H1 (cell line): ENCODE data around the gene VPS13A. TPM values are rescaled to one million over a fixed set of nuclear protein-coding genes. Genes with fewer than 3 reads are reported as not detected.

Experiments
- CTCF ChIA-PET: fragments of 300-600 bp; sonication (Branson Sonifier 250); formaldehyde crosslinking; loops from one replicate; lab custom pipeline; 2021; ENCODE audit not compliant: partially characterized antibody; lab: Charles Lee
- POLR2A ChIA-PET: fragments of 300-600 bp; sonication (Branson Sonifier 250); formaldehyde crosslinking; loops from one replicate; lab custom pipeline; 2021; ENCODE audit warnings: inconsistent platforms; ENCODE audit not compliant: partially characterized antibody; lab: Charles Lee
- DNase-seq, 2 experiments: peaks; one replicate each; pipeline versions ENCODE4 v3.0.0 to v3.0.0-alpha.2; 2010 to 2022; ENCODE audit warnings: low spot score in 2 of 2, low read depth in 1 of 2, mixed read lengths in 1 of 2
- FAIRE-seq: peaks from 2 replicates; lab custom pipeline; 2011; peaks lifted over from hg19 to GRCh38; lab: Jason Lieb, UNC
- H2AFZ ChIP-seq: 2 replicates; pipeline ENCODE4 v1.8.1; 2012; ENCODE audit warnings: low read length, inconsistent platforms
- H2AK5ac ChIP-seq: 2 replicates; pipeline ENCODE4 v1.6.1; 2013; ENCODE audit warnings: low read depth, low read length
- H2BK120ac ChIP-seq: replicated peaks from 2 replicates; pipeline ENCODE3; 2013; ENCODE audit warnings: low read depth, low read length, inconsistent platforms
- H2BK12ac ChIP-seq: 2 replicates; pipeline ENCODE4 v1.6.1; 2013; ENCODE audit warnings: low read depth, low read length
- H2BK15ac ChIP-seq: 2 replicates; pipeline ENCODE4 v1.6.1; 2013; ENCODE audit warnings: low read length
- H2BK20ac ChIP-seq: 2 replicates; pipeline ENCODE4 v1.6.1; 2013; ENCODE audit warnings: low read length
- H2BK5ac ChIP-seq: 2 replicates; pipeline ENCODE4 v1.6.1; 2013; ENCODE audit warnings: low read depth, low read length
- H3K14ac ChIP-seq: 2 replicates; pipeline ENCODE4 v1.6.1; 2013; ENCODE audit warnings: inconsistent platforms; ENCODE audit not compliant: insufficient read length
- H3K18ac ChIP-seq: 2 replicates; pipeline ENCODE4 v1.6.1; 2013; ENCODE audit warnings: low read length; ENCODE audit errors: extremely low read depth
- H3K23ac ChIP-seq: 2 replicates; pipeline ENCODE4 v1.6.1; 2013; ENCODE audit warnings: inconsistent platforms; ENCODE audit not compliant: insufficient read length
- H3K23me2 ChIP-seq: 2 replicates; pipeline ENCODE4 v1.6.1; 2013; ENCODE audit warnings: low read depth, low read length
- H3K27ac ChIP-seq: 2 replicates; pipeline ENCODE4 v1.6.1; 2011; ENCODE audit warnings: low read depth, low read length, inconsistent platforms
- H3K27me3 ChIP-seq, 4 experiments: replicated peaks in 1 of 4; 1 replicate in 1 of 4; 2 replicates in 3 of 4; pipeline versions ENCODE4 v1.6.1 to v1.8.1; 2011 to 2013; ENCODE audit warnings: low read length in 3 of 4, mild to moderate bottlenecking in 3 of 4, inconsistent platforms in 2 of 4, mixed read lengths in 2 of 4, moderate library complexity in 1 of 4; ENCODE audit not compliant: control insufficient read depth in 3 of 4, insufficient read depth in 3 of 4; ENCODE audit errors: extremely low read depth in 1 of 4
- H3K36me3 ChIP-seq, 4 experiments: 2 replicates each; pipeline versions ENCODE4 v1.6.1 to v1.8.1; 2011 to 2013; ENCODE audit warnings: mild to moderate bottlenecking in 4 of 4, low read length in 3 of 4, moderate library complexity in 2 of 4, control low read depth in 1 of 4, inconsistent platforms in 1 of 4; ENCODE audit not compliant: insufficient read depth in 4 of 4, control insufficient read depth in 2 of 4
- H3K4ac ChIP-seq: replicated peaks from 2 replicates; pipeline ENCODE3; 2013; ENCODE audit warnings: low read length, low read depth, mixed read lengths, inconsistent platforms; ENCODE audit not compliant: insufficient read length
- H3K4me1 ChIP-seq, 4 experiments: replicated peaks in 1 of 4; 1 replicate in 1 of 4; 2 replicates in 3 of 4; pipeline versions ENCODE4 v1.6.1 to v1.8.1; 2011 to 2013; ENCODE audit warnings: low read length in 3 of 4, inconsistent platforms in 2 of 4, mixed read lengths in 1 of 4; ENCODE audit not compliant: insufficient read depth in 4 of 4, control insufficient read depth in 3 of 4
- H3K4me2 ChIP-seq, 2 experiments: 2 replicates each; pipeline versions ENCODE4 v1.6.1 to v1.8.1; 2011 to 2013; ENCODE audit warnings: low read depth in 2 of 2, low read length in 2 of 2, control low read depth in 1 of 2, inconsistent platforms in 1 of 2, mild to moderate bottlenecking in 1 of 2; ENCODE audit not compliant: insufficient read depth in 1 of 2
- H3K4me3 ChIP-seq, 4 experiments: fragments of 200-600, 300-600 bp in 1 of 4; sonication (generic), shearing (Covaris generic), sonication (Bioruptor Twin) in 1 of 4; 2 replicates each; pipeline versions ENCODE4 v1.5.1 to v1.8.1; 2011 to 2016; ENCODE audit warnings: low read length in 4 of 4, low read depth in 3 of 4, control low read depth in 2 of 4, inconsistent platforms in 2 of 4, mild to moderate bottlenecking in 2 of 4, mixed read lengths in 1 of 4, moderate library complexity in 1 of 4; ENCODE audit not compliant: insufficient read depth in 2 of 4; ENCODE audit errors: extremely low read depth in 1 of 4
- H3K56ac ChIP-seq: replicated peaks from 2 replicates; pipeline ENCODE3; 2013; ENCODE audit warnings: low read depth, mild to moderate bottlenecking, mixed read lengths, low read length, inconsistent platforms; ENCODE audit not compliant: insufficient read length
- H3K79me1 ChIP-seq: 2 replicates; pipeline ENCODE4 v1.6.1; 2013; ENCODE audit warnings: low read depth, low read length, control low read depth
- H3K79me2 ChIP-seq, 2 experiments: 2 replicates each; pipeline versions ENCODE4 v1.6.1 to v1.8.1; 2012 to 2013; ENCODE audit warnings: low read length in 2 of 2, mild to moderate bottlenecking in 2 of 2, inconsistent platforms in 1 of 2; ENCODE audit not compliant: insufficient read depth in 2 of 2, control insufficient read depth in 1 of 2
- H3K9ac ChIP-seq, 4 experiments: replicated peaks in 1 of 4; 1 replicate in 1 of 4; 2 replicates in 3 of 4; pipeline versions ENCODE4 v1.6.1 to v1.8.1; 2011 to 2013; ENCODE audit warnings: low read depth in 3 of 4, low read length in 3 of 4, control low read depth in 2 of 4, mild to moderate bottlenecking in 2 of 4, moderate library complexity in 2 of 4, inconsistent platforms in 1 of 4; ENCODE audit errors: extremely low read depth in 1 of 4
- H3K9me3 ChIP-seq, 2 experiments: 2 replicates each; pipeline versions ENCODE4 v1.6.1 to v1.8.1; 2012 to 2013; ENCODE audit warnings: mild to moderate bottlenecking in 2 of 2, moderate library complexity in 2 of 2, control low read depth in 1 of 2, inconsistent platforms in 1 of 2, low read depth in 1 of 2, low read length in 1 of 2, mixed read lengths in 1 of 2; ENCODE audit not compliant: insufficient read depth in 2 of 2
- H4K20me1 ChIP-seq, 2 experiments: replicated peaks in 1 of 2; 2 replicates each; pipeline versions ENCODE3 to v1.8.1; 2011 to 2013; ENCODE audit warnings: inconsistent platforms in 2 of 2, low read length in 2 of 2, mild to moderate bottlenecking in 1 of 2; ENCODE audit not compliant: insufficient read depth in 2 of 2, control insufficient read depth in 1 of 2
- H4K5ac ChIP-seq: 2 replicates; pipeline ENCODE4 v1.6.1; 2013; ENCODE audit warnings: low read length, low read depth, mixed read lengths, inconsistent platforms; ENCODE audit not compliant: insufficient read length
- H4K8ac ChIP-seq: 2 replicates; pipeline ENCODE4 v1.8.0; 2013; ENCODE audit warnings: mild to moderate bottlenecking, moderate library complexity, low read length, inconsistent platforms; ENCODE audit not compliant: insufficient read depth; ENCODE audit errors: extremely low read depth
- H4K91ac ChIP-seq: replicated peaks from 2 replicates; pipeline ENCODE3; 2013; ENCODE audit warnings: low read length, mixed read lengths, inconsistent platforms; ENCODE audit not compliant: insufficient read length
- ASH2L ChIP-seq: fragments of 200-600, 300-600 bp; sonication (generic); IDR thresholded peaks from one replicate; pipeline ENCODE4 v1.7.1; 2017; ENCODE audit warnings: low read length
- BRCA1 ChIP-seq: IDR thresholded peaks from 2 replicates; pipeline ENCODE4 v1.6.1; 2012; ENCODE audit warnings: low read depth, low read length, improper control_type of control experiment
- CEBPB ChIP-seq: IDR thresholded peaks from 2 replicates; pipeline ENCODE4 v1.6.1; 2012; ENCODE audit warnings: low read depth, low read length
- CHD1 ChIP-seq: IDR thresholded peaks from 2 replicates; pipeline ENCODE4 v1.6.1; 2012; ENCODE audit warnings: low read depth, low read length, improper control_type of control experiment
- EZH2 ChIP-seq: fragments of 200-600 bp; sonication (generic); IDR thresholded peaks from 2 replicates; pipeline ENCODE4 v1.7.1; 2012; ENCODE audit warnings: low read depth, mild to moderate bottlenecking, moderate library complexity, low read length, inconsistent platforms; ENCODE audit not compliant: severe bottlenecking
- HDAC2 ChIP-seq, 2 experiments: fragments of 300-600 bp in 1 of 2; sonication (generic) in 1 of 2; IDR thresholded peaks; 2 replicates each; pipeline ENCODE4 v1.6.1; 2011 to 2012; ENCODE audit warnings: low read depth in 2 of 2, low read length in 2 of 2, mild to moderate bottlenecking in 2 of 2, moderate library complexity in 2 of 2, borderline replicate concordance in 1 of 2, inconsistent platforms in 1 of 2
- NANOG ChIP-seq: IDR thresholded peaks from 2 replicates; pipeline ENCODE4 v1.6.1; 2011; ENCODE audit warnings: low read length, low read depth, mild to moderate bottlenecking, inconsistent platforms; ENCODE audit not compliant: insufficient read depth, poor library complexity, severe bottlenecking
- RAD21 ChIP-seq, 2 experiments: IDR thresholded peaks in 1 of 2; conservative IDR thresholded peaks in 1 of 2; 2 replicates each; pipeline ENCODE4 v1.6.1; 2011; ENCODE audit warnings: low read depth in 2 of 2, low read length in 2 of 2, improper control_type of control experiment in 1 of 2, inconsistent platforms in 1 of 2, mild to moderate bottlenecking in 1 of 2, moderate library complexity in 1 of 2
- SIRT6 ChIP-seq: IDR thresholded peaks from one replicate; pipeline ENCODE4 v1.7.1; 2012; ENCODE audit warnings: low read length, inconsistent platforms
- SUZ12 ChIP-seq: fragments of 200-600 bp; sonication (generic); IDR thresholded peaks from 2 replicates; pipeline ENCODE4 v1.6.1; 2012; ENCODE audit warnings: mild to moderate bottlenecking, inconsistent platforms, low read length, moderate library complexity, mixed read lengths
- ZNF274 ChIP-seq: IDR thresholded peaks from 2 replicates; pipeline ENCODE4 v1.7.0; 2012; ENCODE audit warnings: low read length, borderline replicate concordance; ENCODE audit errors: extremely low read depth
- WGBS, 2 experiments: shearing (Covaris generic) in 1 of 2; methylation state at CpG; one replicate each; pipeline versions ENCODE4 v1.1.6 to v1.1.7; 2013 to 2015; ENCODE audit warnings: low lambda C conversion rate in 2 of 2, mixed read lengths in 2 of 2, inconsistent platforms in 1 of 2, low coverage in 1 of 2, missing lambda C conversion rate in 1 of 2; ENCODE audit not compliant: insufficient replicate concordance in 2 of 2, insufficient coverage in 1 of 2, insufficient read length in 1 of 2; ENCODE audit errors: extremely low coverage in 1 of 2, missing lambda C conversion rate in 1 of 2; 5-methylcytosine and 5-hydroxymethylcytosine counted together
- polyA plus RNA-seq, 7 experiments: library from polyadenylated mRNA; depleted of rRNA in 3 of 7; stranded (reverse) in 5 of 7; unstranded in 2 of 7; fragments of >200 nt in 5 of 7; fragments of 200-250 nt in 2 of 7; gene quantifications; 1 replicate in 5 of 7; 2 replicates in 1 of 7; 4 replicates in 1 of 7; pipeline versions ENCODE4 v1.2.1 to v1.2.3, GENCODE V29; 2011 to 2013; ENCODE audit warnings: missing spikeins in 2 of 7, mixed read lengths in 2 of 7
- total RNA-seq: library from RNA; stranded (reverse); fragmentation: NEBNext Ultra II Directional; extraction: Animal tissue kit (Norgen Biotek cat#: 25700); gene quantifications from 2 replicates; pipeline ENCODE4 v1.2.1, GENCODE V29; 2021
- TF ChIP-seq, protein P1 (sequence below): IDR thresholded peaks from 2 replicates; pipeline ENCODE4 v1.6.1; 2012; ENCODE audit warnings: inconsistent platforms

Gene VPS13A
- total and polyA plus RNA-seq, 2 of the 8 experiments (the other 6 are each of a cell fraction or from before 2014, with no cell fraction given): 6.0 to 36.5 TPM

- Histone ChIP-seq H4K8ac (no peak overlapping the region), H3K18ac (no peak overlapping the region), H3K9ac (no peak overlapping the region), H3K23me2 (no peaks in the 10 kb centered on the region; the same call in 1 of the 2 replicates), H3K4me3 (no peak overlapping the region), H2BK5ac (no peak overlapping the region), H2AFZ (0 out of 2 replicates have a peak overlapping the region, but pooled peaks have one; percentile 5), H4K20me1 (no peaks in the 10 kb centered on the region), H4K91ac (no peak overlapping the region), H2AK5ac (no peak overlapping the region), H3K4ac (no peak overlapping the region), H3K23ac (no peak overlapping the region), H3K79me1 (no peaks in the 10 kb centered on the region), H3K56ac (no peak overlapping the region), H3K27ac (no peak overlapping the region), H2BK20ac (no peak overlapping the region), H3K14ac (no peak overlapping the region), H3K4me1 (peaks cover 0 to 9% (median 2%) of the 10 kb centered on the region in 4 experiments; a peak in 4 of 7 replicates), H2BK120ac (no peak overlapping the region), H2BK15ac (no peak overlapping the region), H3K27me3 (no peaks in the 10 kb centered on the region), H2BK12ac (no peak overlapping the region; the same call in 1 of the 2 replicates), H4K5ac (no peak overlapping the region), H3K4me2 (no peak overlapping the region), H3K9me3 (no peaks in the 10 kb centered on the region), H3K79me2 (no peaks in the 10 kb centered on the region), H3K36me3 (no peaks in the 10 kb centered on the region)
- DNase-seq (no peak), FAIRE-seq (no peak)
- 86% methylated on average over 10 of the region's 10 CpGs; no CpG with 5 or more reads in 1 of the 2 experiments for WGBS, 2 experiments
- ChIA-PET CTCF (interaction anchor here (0.8 to 14.6 kb wide), 10 partner anchors 8 to 302 kb away, joined by 3 to 384 read pairs (median 6); partner anchors contain the start of gene GNA14), POLR2A (interaction anchor here (1.4 kb wide), 1 partner anchor 9 kb away, joined by 4 read pairs; no protein-coding TSS in a partner anchor)
- TF ChIP-seq HDAC2 (IDR thresholded peaks at IDR 0.05; ENCODE audit: borderline replicate concordance in 1 of 2, low read depth in 2 of 2, low read length in 2 of 2) (no peak), RAD21 (IDR thresholded peaks at IDR 0.05 in 1 of 2, conservative IDR thresholded peaks at IDR 0.05 in 1 of 2; ENCODE audit: low read depth in 2 of 2, low read length in 2 of 2) (no peak), SIRT6 (no peak), EZH2 (no peak), BRCA1 (no peak), SUZ12 (no peak), CHD1 (no peak), NANOG (no peak), CEBPB (no peak), ZNF274 (no peak), ASH2L (no peak)
- TF ChIP-seq, protein P1, sequence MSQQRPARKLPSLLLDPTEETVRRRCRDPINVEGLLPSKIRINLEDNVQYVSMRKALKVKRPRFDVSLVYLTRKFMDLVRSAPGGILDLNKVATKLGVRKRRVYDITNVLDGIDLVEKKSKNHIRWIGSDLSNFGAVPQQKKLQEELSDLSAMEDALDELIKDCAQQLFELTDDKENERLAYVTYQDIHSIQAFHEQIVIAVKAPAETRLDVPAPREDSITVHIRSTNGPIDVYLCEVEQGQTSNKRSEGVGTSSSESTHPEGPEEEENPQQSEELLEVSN: no peak
Observed at GRCh38 chr9:77462066-77462465, 284.7 kb downstream of the VPS13A start.
